ENCODE measurements around the gene DNASE1L3.

DNA sequence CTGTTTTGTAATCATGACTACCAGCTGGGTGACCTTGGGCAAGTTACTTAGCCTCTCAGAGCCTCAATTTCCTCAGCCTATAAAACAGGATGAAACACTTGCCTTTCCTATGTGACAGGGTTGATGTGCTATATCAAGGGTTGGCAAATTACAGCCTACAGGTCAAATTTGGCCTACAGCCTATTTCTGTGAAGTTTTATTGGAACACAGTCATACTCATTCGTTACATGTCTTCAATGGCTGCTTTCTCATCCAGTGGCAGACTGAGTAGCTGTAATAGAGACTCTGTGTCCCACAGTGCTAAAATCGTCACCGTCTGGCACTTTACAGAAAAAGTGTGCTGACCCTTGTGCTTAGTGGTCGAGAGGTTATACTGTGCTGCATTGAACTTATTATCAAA, 43.4 kb upstream of the DNASE1L3 start:
- TF ChIP-seq, protein P1, sequence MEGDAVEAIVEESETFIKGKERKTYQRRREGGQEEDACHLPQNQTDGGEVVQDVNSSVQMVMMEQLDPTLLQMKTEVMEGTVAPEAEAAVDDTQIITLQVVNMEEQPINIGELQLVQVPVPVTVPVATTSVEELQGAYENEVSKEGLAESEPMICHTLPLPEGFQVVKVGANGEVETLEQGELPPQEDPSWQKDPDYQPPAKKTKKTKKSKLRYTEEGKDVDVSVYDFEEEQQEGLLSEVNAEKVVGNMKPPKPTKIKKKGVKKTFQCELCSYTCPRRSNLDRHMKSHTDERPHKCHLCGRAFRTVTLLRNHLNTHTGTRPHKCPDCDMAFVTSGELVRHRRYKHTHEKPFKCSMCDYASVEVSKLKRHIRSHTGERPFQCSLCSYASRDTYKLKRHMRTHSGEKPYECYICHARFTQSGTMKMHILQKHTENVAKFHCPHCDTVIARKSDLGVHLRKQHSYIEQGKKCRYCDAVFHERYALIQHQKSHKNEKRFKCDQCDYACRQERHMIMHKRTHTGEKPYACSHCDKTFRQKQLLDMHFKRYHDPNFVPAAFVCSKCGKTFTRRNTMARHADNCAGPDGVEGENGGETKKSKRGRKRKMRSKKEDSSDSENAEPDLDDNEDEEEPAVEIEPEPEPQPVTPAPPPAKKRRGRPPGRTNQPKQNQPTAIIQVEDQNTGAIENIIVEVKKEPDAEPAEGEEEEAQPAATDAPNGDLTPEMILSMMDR (IDR thresholded peaks at IDR 0.05; ENCODE audit: low read depth, low read length, poor library complexity, severe bottlenecking), result no peak
- TF ChIP-seq EZH2phosphoT487 (IDR thresholded peaks at IDR 0.05; ENCODE audit: borderline replicate concordance, low read length), result no peak
